GM10847 (cell line): ENCODE results near the gene CYP26A1.

Experiments used
- POLR2A ChIP-seq: IDR thresholded peaks from 2 replicates; pipeline ENCODE4 v1.6.1; 2011; ENCODE audit not compliant: insufficient read length; ENCODE audit errors: extremely low read depth

CYP26A1 gene

GRCh38 chr10:93115661-93116383 lies 42.1 kb downstream of the CYP26A1 start:
- no peak for TF ChIP-seq POLR2A

GRCh38 chr10:93121311-93121710 lies 47.6 kb downstream of the CYP26A1 start:
- no peak for TF ChIP-seq POLR2A

- TF ChIP-seq POLR2A = no peak
Observed at GRCh38 chr10:93123766-93124165, 50.1 kb downstream of the CYP26A1 start.

GRCh38 chr10:93124580-93125318 lies 51.1 kb downstream of the CYP26A1 start:
- TF ChIP-seq POLR2A = no peak

- no peak for TF ChIP-seq POLR2A
Observed at GRCh38 chr10:93125966-93126365, 52.3 kb downstream of the CYP26A1 start.

- TF ChIP-seq POLR2A = no peak
Observed at GRCh38 chr10:93126483-93127052, 52.9 kb downstream of the CYP26A1 start.
